Spleen (tissue), 11 donors: ENCODE results near the gene GMEB2. TPM values are rescaled to one million over a fixed set of nuclear protein-coding genes. Genes with fewer than 3 reads are reported as not detected.

Experiments
- DNase-seq: peaks from one replicate; pipeline ENCODE4 v3.0.0-alpha.2; 2020
- H3K27ac ChIP-seq, 8 donors: fragments of 200-600 bp; sonication (generic) in 7 of 8; 1 replicate in 4 of 8; 2 replicates in 4 of 8; pipeline versions ENCODE4 v1.5.0 to v1.8.0; 2016 to 2021; ENCODE audit warnings: inconsistent platforms in 4 of 8, mild to moderate bottlenecking in 4 of 8, moderate library complexity in 1 of 8
- H3K27me3 ChIP-seq, 7 donors: fragments of 200-600 bp; sonication (generic) in 6 of 7; replicated peaks in 1 of 7; 1 replicate in 4 of 7; 2 replicates in 3 of 7; pipeline versions ENCODE4 v1.5.0 to v1.8.0; 2016 to 2021; ENCODE audit warnings: inconsistent platforms in 3 of 7, mild to moderate bottlenecking in 1 of 7
- H3K36me3 ChIP-seq, 6 donors: fragments of 200-600 bp; sonication (generic) in 5 of 6; 1 replicate in 4 of 6; 2 replicates in 2 of 6; pipeline versions ENCODE4 v1.5.0 to v1.8.0; 2016 to 2021; ENCODE audit warnings: inconsistent platforms in 2 of 6
- H3K4me1 ChIP-seq, 6 donors: fragments of 200-600 bp; sonication (generic) in 5 of 6; 1 replicate in 3 of 6; 2 replicates in 3 of 6; pipeline versions ENCODE4 v1.5.0 to v1.8.0; 2016 to 2021; ENCODE audit warnings: inconsistent platforms in 3 of 6
- H3K4me3 ChIP-seq, 8 donors: fragments of 200-600 bp; sonication (generic) in 7 of 8; 1 replicate in 4 of 8; 2 replicates in 4 of 8; pipeline versions ENCODE4 v1.5.0 to v1.8.0; 2016 to 2021; ENCODE audit warnings: inconsistent platforms in 4 of 8, mild to moderate bottlenecking in 4 of 8, moderate library complexity in 2 of 8
- H3K9me3 ChIP-seq, 8 donors: fragments of 200-600 bp; sonication (generic) in 7 of 8; 1 replicate in 4 of 8; 2 replicates in 4 of 8; pipeline versions ENCODE4 v1.5.0 to v1.8.0; 2016 to 2021; ENCODE audit warnings: inconsistent platforms in 4 of 8
- CTCF ChIP-seq, 11 experiments: fragments of 200-600 bp in 7 of 11; fragments of 450-650 bp in 4 of 11; sonication (generic) in 4 of 11; IDR thresholded peaks in 8 of 11; conservative IDR thresholded peaks in 3 of 11; 1 replicate in 7 of 11; 2 replicates in 4 of 11; pipeline versions ENCODE4 v1.4.0 to v1.8.0; 2016 to 2021; ENCODE audit warnings: antibody characterized with exemption in 11 of 11, inconsistent platforms in 4 of 11, mild to moderate bottlenecking in 1 of 11
- POLR2A ChIP-seq, 3 donors: fragments of 450-650 bp; IDR thresholded peaks; one replicate each; pipeline ENCODE4 v1.5.1; 2017; ENCODE audit warnings: antibody characterized with exemption in 3 of 3, mild to moderate bottlenecking in 1 of 3
- POLR2AphosphoS5 ChIP-seq, 3 donors: sonication (generic); formaldehyde crosslinking; IDR thresholded peaks; one replicate each; pipeline ENCODE4 v1.5.1; 2017; ENCODE audit warnings: antibody characterized with exemption in 3 of 3
- WGBS, 5 donors: extraction: QIAGEN DNeasy Blood & Tissue Kit in 3 of 5; methylation state at CpG; one replicate each; pipeline versions ENCODE4 v1.1.5 to v1.1.7; 2013 to 2018; 5-methylcytosine and 5-hydroxymethylcytosine counted together
- intact Hi-C: fragments of 100-400 bp; cut with DNase I; formaldehyde crosslinking; loops from one replicate; pipeline ENCODE4 v1.15.0; 2023; ENCODE audit warnings: low total_unique reads
- polyA plus RNA-seq, 3 donors: library from polyadenylated mRNA; stranded (reverse); fragments of 200-250 nt; gene quantifications; one replicate each; pipeline ENCODE4 v1.2.1, GENCODE V29; 2013
- total RNA-seq, 7 donors: library from RNA; depleted of rRNA in 3 of 7; stranded (reverse); fragments of >200 nt in 3 of 7; fragmentation: NEBNext Ultra II Directional in 4 of 7; extraction: Animal tissue kit (Norgen Biotek cat#: 25700) in 4 of 7; gene quantifications; one replicate each; pipeline versions ENCODE4 v1.1.0 to v1.2.1, GENCODE V29; 2016 to 2021
- donor health status: healthy with polysubstance abuse.
- donor health status: DM: no; HTN: no; CAD: no; lungs with moderate emphysema.
- donor health status: DM: no; HTN: no; CAD: no.
- donor health status: Bipolar disorder and iron deficiency.
- donor health status: healthy.
- donor health status: DM: no; HTN: no; CAD: no.
- donor health status: DM: yes; HTN: yes; CAD: no.

The GMEB2 gene
- total and polyA plus RNA-seq, 10 donors: 8.6 to 15.0 (median 12.5) TPM

- H3K27ac ChIP-seq: no peak overlapping the region
- H3K36me3 ChIP-seq: peaks cover 0 to 100% (median 74%) of the 10 kb centered on the region in 6 donors
- DNase-seq: no peak
- no peaks in the 10 kb centered on the region for H3K27me3 ChIP-seq
- no peaks in the 10 kb centered on the region for H3K9me3 ChIP-seq
- WGBS, 5 donors: 93 to 96% (median 96%) methylated on average over 27 of the region's 27 CpGs
- H3K4me3 ChIP-seq: no peak overlapping the region
- no peak for TF ChIP-seq POLR2A (IDR thresholded peaks at IDR 0.05)
- no peak for TF ChIP-seq POLR2AphosphoS5 (IDR thresholded peaks at IDR 0.05)
- TF ChIP-seq CTCF (IDR thresholded peaks at IDR 0.05 in 8 of 11, conservative IDR thresholded peaks at IDR 0.05 in 3 of 11): no peak
- intact Hi-C loops: no loop called here
- H3K4me1 ChIP-seq: peaks cover 0 to 12% (median 0%) of the 10 kb centered on the region in 6 donors
Measured at GRCh38 chr20:63599396-63600050, 27.4 kb downstream of the GMEB2 start.

GRCh38 chr20:63598479-63599395 is 28.2 kb downstream of the GMEB2 start:
- intact Hi-C loops: no loop called here
- DNase-seq: no peak
- H3K4me3 ChIP-seq: no peak overlapping the region
- H3K9me3 ChIP-seq: no peaks in the 10 kb centered on the region
- no peak overlapping the region for H3K27ac ChIP-seq
- peaks cover 0 to 100% (median 78%) of the 10 kb centered on the region in 6 donors for H3K36me3 ChIP-seq
- H3K27me3 ChIP-seq: no peaks in the 10 kb centered on the region
- H3K4me1 ChIP-seq: peaks cover 0 to 12% (median 0%) of the 10 kb centered on the region in 6 donors
- TF ChIP-seq POLR2A (IDR thresholded peaks at IDR 0.05) (no peak), CTCF (IDR thresholded peaks at IDR 0.05 in 8 of 11, conservative IDR thresholded peaks at IDR 0.05 in 3 of 11) (no peak), POLR2AphosphoS5 (IDR thresholded peaks at IDR 0.05) (no peak)
- 91 to 94% (median 92%) methylated on average over 32 to 33 of the region's 33 CpGs for WGBS, 5 donors

- intact Hi-C loops: no loop called here
- peaks cover 0 to 100% (median 79%) of the 10 kb centered on the region in 6 donors for H3K36me3 ChIP-seq
- H3K4me3 ChIP-seq: no peak overlapping the region
- H3K27ac ChIP-seq: no peak overlapping the region
- no peaks in the 10 kb centered on the region for H3K9me3 ChIP-seq
- TF ChIP-seq POLR2AphosphoS5 (IDR thresholded peaks at IDR 0.05) (peak in 1 of 3 donors; percentile 17), CTCF (IDR thresholded peaks at IDR 0.05 in 8 of 11, conservative IDR thresholded peaks at IDR 0.05 in 3 of 11) (no peak), POLR2A (IDR thresholded peaks at IDR 0.05) (no peak)
- H3K27me3 ChIP-seq: no peaks in the 10 kb centered on the region
- H3K4me1 ChIP-seq: peaks cover 0 to 9% (median 0%) of the 10 kb centered on the region in 6 donors
- 89 to 93% (median 92%) methylated on average over 20 to 23 of the region's 23 CpGs for WGBS, 5 donors
- DNase-seq: no peak
Measured at GRCh38 chr20:63597651-63598478, 29.0 kb downstream of the GMEB2 start.
